ENCODE data around the gene ZBED1.

DNA sequence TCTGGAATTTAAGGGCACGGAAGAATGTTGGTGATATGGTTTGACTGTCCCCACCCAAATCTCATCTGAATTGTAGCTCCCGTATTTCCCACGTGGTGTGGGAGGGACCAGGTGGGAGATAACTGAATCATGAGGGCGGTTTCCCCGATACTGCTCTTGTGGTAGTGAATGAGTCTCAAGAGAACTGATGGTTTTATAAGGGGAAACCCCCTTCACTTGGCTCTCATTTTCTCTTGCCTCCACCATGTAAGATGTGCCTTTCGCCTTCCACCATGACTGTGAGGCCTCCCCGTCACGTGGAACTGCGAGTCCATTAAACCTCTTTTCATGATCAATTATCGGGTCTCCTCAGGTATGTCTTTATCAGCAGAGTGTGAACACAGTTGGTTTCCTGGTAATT is 25.6 kb upstream of the ZBED1 start:
- TF ChIP-seq CTCF (IDR thresholded peaks at IDR 0.05) (no peak), POLR2A (IDR thresholded peaks at IDR 0.05) (no peak), EP300 (IDR thresholded peaks at IDR 0.05) (no peak), POLR2AphosphoS5 (IDR thresholded peaks at IDR 0.05) (no peak)
